B cell (primary cell): Measurements from ENCODE around the gene PDZD2. TPM values are rescaled to one million over a fixed set of nuclear protein-coding genes. Genes with fewer than 3 reads are reported as not detected.

Experiments
- ATAC-seq: fragments of 200-7000 bp; cut with Tn5 transposase; one replicate; pipeline ENCODE4 v1.10.0; 2021; ENCODE audit warnings: low read depth, mild to moderate bottlenecking, moderate number of reproducible peaks, moderate library complexity
- CTCF ChIA-PET: fragments of 350-600 bp; sonication (Branson Sonifier 250); formaldehyde crosslinking; loops from one replicate; lab custom pipeline; 2021; ENCODE audit warnings: antibody characterized with exemption, inconsistent platforms; lab: Charles Lee
- POLR2A ChIA-PET: fragments of 350-600 bp; sonication (Branson Sonifier 250); formaldehyde crosslinking; loops from one replicate; lab custom pipeline; 2021; ENCODE audit warnings: antibody characterized with exemption; lab: Charles Lee
- DNase-seq: peaks from one replicate; pipeline ENCODE4 v3.0.0; 2013
- H2AFZ ChIP-seq: 2 replicates; pipeline ENCODE4 v1.6.1; 2012; ENCODE audit warnings: mild to moderate bottlenecking, low read depth, low read length; ENCODE audit not compliant: insufficient read depth, poor library complexity, severe bottlenecking
- H3K27ac ChIP-seq, 2 donors: 1 replicate in 1 of 2; 2 replicates in 1 of 2; pipeline ENCODE4 v1.5.1; 2012 to 2013; ENCODE audit warnings: low read length in 2 of 2, mild to moderate bottlenecking in 2 of 2, moderate library complexity in 1 of 2
- H3K27me3 ChIP-seq, 4 experiments: fragments of 200-600 bp in 1 of 4; sonication (generic) in 1 of 4; replicated peaks in 1 of 4; 1 replicate in 2 of 4; 2 replicates in 2 of 4; pipeline versions ENCODE4 v1.6.1 to v1.7.0; 2013 to 2016; ENCODE audit warnings: low read length in 3 of 4, mild to moderate bottlenecking in 2 of 4, mixed read lengths in 1 of 4, moderate library complexity in 1 of 4; ENCODE audit not compliant: insufficient read depth in 4 of 4, control insufficient read depth in 3 of 4; ENCODE audit errors: control extremely low read depth in 1 of 4
- H3K36me3 ChIP-seq, 2 experiments: replicated peaks in 1 of 2; 1 replicate in 1 of 2; 2 replicates in 1 of 2; pipeline versions ENCODE4 v1.6.1 to v1.7.1; 2013; ENCODE audit warnings: low read length in 1 of 2; ENCODE audit not compliant: insufficient read depth in 2 of 2, control insufficient read depth in 1 of 2; ENCODE audit errors: control extremely low read depth in 1 of 2, extremely low read depth in 1 of 2
- H3K4me1 ChIP-seq, 2 donors: fragments of 200-600 bp in 1 of 2; sonication (generic) in 1 of 2; 1 replicate in 1 of 2; 2 replicates in 1 of 2; pipeline versions ENCODE4 v1.5.1 to v1.6.1; 2013 to 2017; ENCODE audit warnings: low read length in 2 of 2; ENCODE audit not compliant: control insufficient read depth in 2 of 2, insufficient read depth in 2 of 2
- H3K4me2 ChIP-seq: replicated peaks from 2 replicates; pipeline ENCODE3; 2012; ENCODE audit warnings: mild to moderate bottlenecking, low read depth, low read length; ENCODE audit not compliant: poor library complexity, severe bottlenecking
- H3K4me3 ChIP-seq, 5 experiments: fragments of 200-600 bp in 1 of 5; sonication (generic) in 1 of 5; 1 replicate in 3 of 5; 2 replicates in 2 of 5; pipeline versions ENCODE4 v1.5.1 to v1.7.0; 2011 to 2016; ENCODE audit warnings: low read length in 4 of 5, mild to moderate bottlenecking in 4 of 5, low read depth in 2 of 5, control low read depth in 1 of 5, moderate library complexity in 1 of 5; ENCODE audit not compliant: insufficient read depth in 1 of 5; ENCODE audit errors: control extremely low read depth in 1 of 5, extremely low read depth in 1 of 5
- H3K79me2 ChIP-seq: fragments of 200-600 bp; sonication (generic); one replicate; pipeline ENCODE4 v1.6.0; 2016; ENCODE audit warnings: low read length; ENCODE audit not compliant: control insufficient read depth, insufficient read depth
- H3K9ac ChIP-seq: fragments of 200-600 bp; sonication (generic); 2 replicates; pipeline ENCODE4 v1.6.1; 2017; ENCODE audit warnings: mild to moderate bottlenecking, low read length, moderate library complexity
- H3K9me3 ChIP-seq, 3 donors: one replicate each; pipeline versions ENCODE4 v1.6.1 to v1.7.1; 2013; ENCODE audit warnings: low read length in 2 of 3; ENCODE audit not compliant: control insufficient read depth in 2 of 3, insufficient read depth in 1 of 3; ENCODE audit errors: control extremely low read depth in 1 of 3
- H4K20me1 ChIP-seq: 2 replicates; pipeline ENCODE4 v1.6.0; 2012; ENCODE audit warnings: mild to moderate bottlenecking, low read length; ENCODE audit not compliant: insufficient read depth, control insufficient read depth, poor library complexity, severe bottlenecking
- H3K27ac Mint-ChIP-seq: one replicate; pipeline ENCODE4 v1.8.0; 2021; ENCODE audit warnings: mixed read lengths
- H3K27me3 Mint-ChIP-seq: one replicate; pipeline ENCODE4 v1.8.0; 2021; ENCODE audit warnings: mixed read lengths
- H3K4me1 Mint-ChIP-seq: one replicate; pipeline ENCODE4 v1.8.0; 2021; ENCODE audit warnings: mixed read lengths
- H3K4me3 Mint-ChIP-seq: one replicate; pipeline ENCODE4 v1.8.0; 2021; ENCODE audit warnings: mixed read lengths
- H3K9me3 Mint-ChIP-seq: one replicate; pipeline ENCODE4 v1.8.0; 2022; ENCODE audit warnings: mixed read lengths; ENCODE audit not compliant: insufficient read depth
- EZH2 ChIP-seq: IDR thresholded peaks from 2 replicates; pipeline ENCODE4 v1.6.1; 2012; ENCODE audit warnings: borderline replicate concordance, low read depth, mild to moderate bottlenecking, moderate library complexity, low read length; ENCODE audit not compliant: insufficient read depth, poor library complexity, severe bottlenecking
- WGBS: methylation state at CpG from one replicate; pipeline ENCODE4 v1.1.5; 2013; ENCODE audit warnings: missing lambda C conversion rate; ENCODE audit not compliant: insufficient coverage; 5-methylcytosine and 5-hydroxymethylcytosine counted together
- intact Hi-C: fragments of 100-400 bp; cut with micrococcal nuclease; formaldehyde crosslinking; loops from one replicate; pipeline ENCODE4 v1.10.0; 2022
- polyA plus RNA-seq: library from polyadenylated mRNA; depleted of rRNA; stranded (reverse); fragments of >200 nt; gene quantifications from 2 replicates; pipeline ENCODE4 v1.2.3, GENCODE V29; 2012
- total RNA-seq, 2 donors: library from RNA; stranded (reverse); fragments of 120-200 nt in 1 of 2; gene quantifications; 1 replicate in 1 of 2; 2 replicates in 1 of 2; pipeline versions ENCODE4 v1.2.3 to v1.2.4, GENCODE V29; 2013 to 2022
- TF ChIP-seq, protein P1 (sequence below): fragments of 200-600 bp; IDR thresholded peaks from one replicate; pipeline ENCODE4 v1.8.0; 2022; ENCODE audit warnings: antibody characterized with exemption, mild to moderate bottlenecking

The PDZD2 gene
- total and polyA plus RNA-seq, 2 donors (not counting 1 experiment from before 2014, with no cell fraction given) = not detected

DNA sequence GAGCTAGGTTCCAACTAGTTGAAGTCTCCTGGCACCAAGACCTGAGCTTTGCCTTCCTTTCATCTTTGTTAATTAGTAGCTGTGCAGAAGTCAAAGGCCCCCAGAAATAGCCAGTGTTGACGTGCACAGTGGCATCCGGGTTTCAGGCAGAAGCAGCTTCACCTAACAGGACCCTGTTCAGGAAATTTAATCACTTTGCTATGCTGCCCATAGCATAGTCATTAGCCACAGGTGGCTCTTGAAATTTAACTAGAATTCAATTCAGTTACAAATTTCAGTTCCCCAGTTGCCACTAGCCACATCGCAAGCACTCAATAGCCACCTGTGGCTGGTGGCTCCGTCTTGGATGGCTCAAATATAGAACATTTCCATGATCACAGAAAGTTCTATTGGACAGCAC, 356.1 kb downstream of the PDZD2 start:
- H3K4me2 ChIP-seq = no peak overlapping the region
- peaks cover 2% of the 10 kb centered on the region for H3K4me1 Mint-ChIP-seq
- no peaks in the 10 kb centered on the region for H4K20me1 ChIP-seq
- intact Hi-C loops = no loop called here
- no peaks in the 10 kb centered on the region for H3K79me2 ChIP-seq
- no peaks in the 10 kb centered on the region for H3K4me1 ChIP-seq
- WGBS = 80% methylated on average over 3 of the region's 4 CpGs
- no peak overlapping the region for H3K9ac ChIP-seq
- no peaks in the 10 kb centered on the region for H3K27me3 Mint-ChIP-seq
- no peak overlapping the region for H3K4me3 Mint-ChIP-seq
- TF ChIP-seq EZH2 = no peak
- TF ChIP-seq, protein P1, sequence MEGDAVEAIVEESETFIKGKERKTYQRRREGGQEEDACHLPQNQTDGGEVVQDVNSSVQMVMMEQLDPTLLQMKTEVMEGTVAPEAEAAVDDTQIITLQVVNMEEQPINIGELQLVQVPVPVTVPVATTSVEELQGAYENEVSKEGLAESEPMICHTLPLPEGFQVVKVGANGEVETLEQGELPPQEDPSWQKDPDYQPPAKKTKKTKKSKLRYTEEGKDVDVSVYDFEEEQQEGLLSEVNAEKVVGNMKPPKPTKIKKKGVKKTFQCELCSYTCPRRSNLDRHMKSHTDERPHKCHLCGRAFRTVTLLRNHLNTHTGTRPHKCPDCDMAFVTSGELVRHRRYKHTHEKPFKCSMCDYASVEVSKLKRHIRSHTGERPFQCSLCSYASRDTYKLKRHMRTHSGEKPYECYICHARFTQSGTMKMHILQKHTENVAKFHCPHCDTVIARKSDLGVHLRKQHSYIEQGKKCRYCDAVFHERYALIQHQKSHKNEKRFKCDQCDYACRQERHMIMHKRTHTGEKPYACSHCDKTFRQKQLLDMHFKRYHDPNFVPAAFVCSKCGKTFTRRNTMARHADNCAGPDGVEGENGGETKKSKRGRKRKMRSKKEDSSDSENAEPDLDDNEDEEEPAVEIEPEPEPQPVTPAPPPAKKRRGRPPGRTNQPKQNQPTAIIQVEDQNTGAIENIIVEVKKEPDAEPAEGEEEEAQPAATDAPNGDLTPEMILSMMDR = no peak
- no peak overlapping the region for H3K4me3 ChIP-seq
- H3K36me3 ChIP-seq = no peaks in the 10 kb centered on the region
- ATAC-seq = no peak
- H3K27ac Mint-ChIP-seq = no peak overlapping the region
- ChIA-PET POLR2A (no interaction called here), CTCF (no interaction called here)
- DNase-seq = no peak
- peaks cover 0 to under 1% (median 0%) of the 10 kb centered on the region in 3 donors for H3K9me3 ChIP-seq
- no peak overlapping the region for H2AFZ ChIP-seq
- no peaks in the 10 kb centered on the region for H3K27me3 ChIP-seq
- no peak overlapping the region for H3K27ac ChIP-seq
- no peaks in the 10 kb centered on the region for H3K9me3 Mint-ChIP-seq

DNA sequence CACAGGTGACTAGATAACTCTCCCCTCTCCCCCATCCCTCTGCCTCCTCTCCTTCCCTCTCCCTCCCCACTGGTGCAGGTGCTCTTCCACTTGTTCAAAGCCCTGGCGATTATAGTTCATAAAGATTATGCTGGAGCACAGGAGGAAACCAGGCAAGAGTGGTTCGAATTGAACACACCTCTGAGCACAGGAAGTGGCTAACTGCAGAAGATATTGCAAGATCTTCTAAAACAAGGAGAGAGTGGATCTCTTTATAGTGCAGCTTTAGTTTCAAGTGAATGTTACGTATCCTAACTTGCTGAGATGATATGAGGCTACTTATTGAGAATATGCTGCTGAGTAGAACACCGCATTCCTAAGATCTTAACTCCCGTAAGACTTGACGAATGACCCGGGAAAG, 356.8 kb downstream of the PDZD2 start:
- H3K9me3 Mint-ChIP-seq = no peaks in the 10 kb centered on the region
- no peak overlapping the region for H3K4me3 Mint-ChIP-seq
- DNase-seq (no peak), ATAC-seq (no peak)
- no peaks in the 10 kb centered on the region for H4K20me1 ChIP-seq
- H3K27ac ChIP-seq = no peak overlapping the region
- H3K27me3 ChIP-seq = no peaks in the 10 kb centered on the region
- H3K4me3 ChIP-seq = no peak overlapping the region
- TF ChIP-seq EZH2 = no peak
- TF ChIP-seq, protein P1 = no peak
- H3K9ac ChIP-seq = no peak overlapping the region
- 84% methylated on average over 7 of the region's 7 CpGs for WGBS
- peaks cover 0 to 3% (median 0%) of the 10 kb centered on the region in 3 donors for H3K9me3 ChIP-seq
- no peak overlapping the region for H3K4me2 ChIP-seq
- H3K4me1 Mint-ChIP-seq = peaks cover 2% of the 10 kb centered on the region
- ChIA-PET POLR2A (no interaction called here), CTCF (no interaction called here)
- H3K27me3 Mint-ChIP-seq = no peaks in the 10 kb centered on the region
- intact Hi-C loops = no loop called here
- no peak overlapping the region for H3K27ac Mint-ChIP-seq
- no peaks in the 10 kb centered on the region for H3K79me2 ChIP-seq
- no peaks in the 10 kb centered on the region for H3K36me3 ChIP-seq
- no peak overlapping the region for H2AFZ ChIP-seq
- H3K4me1 ChIP-seq = no peaks in the 10 kb centered on the region
